Measurements from ENCODE around the gene RGS5.

RGS5 gene

GRCh38 chr1:163182330-163182949 lies 20.3 kb downstream of the RGS5 start:
- no peak for DNase-seq (ENCODE audit: low read depth, low spot score)

- DNase-seq (ENCODE audit: low read depth, low spot score) = no peak
These were observed 24.1 kb downstream of the RGS5 start for GRCh38 chr1:163178628-163179027.

GRCh38 chr1:163176797-163177196 lies 25.9 kb downstream of the RGS5 start:
- DNase-seq (ENCODE audit: low read depth, low spot score) = no peak

GRCh38 chr1:163174524-163175437 lies 27.9 kb downstream of the RGS5 start:
- no peak for DNase-seq (ENCODE audit: low read depth, low spot score)

GRCh38 chr1:163173121-163173520 lies 29.6 kb downstream of the RGS5 start:
- DNase-seq (ENCODE audit: low read depth, low spot score) = no peak

GRCh38 chr1:163172596-163172995 lies 30.1 kb downstream of the RGS5 start:
- DNase-seq (ENCODE audit: low read depth, low spot score) = no peak

GRCh38 chr1:163171826-163172225 lies 30.9 kb downstream of the RGS5 start:
- DNase-seq (ENCODE audit: low read depth, low spot score) = no peak

GRCh38 chr1:163170975-163171676 lies 31.6 kb downstream of the RGS5 start:
- no peak for DNase-seq (ENCODE audit: low read depth, low spot score)

- no peak for DNase-seq (ENCODE audit: low read depth, low spot score)
These were observed 32.4 kb downstream of the RGS5 start for GRCh38 chr1:163170331-163170730.

- no peak for DNase-seq (ENCODE audit: low read depth, low spot score)
These were observed 33.2 kb downstream of the RGS5 start for GRCh38 chr1:163169553-163169952.

- no peak for DNase-seq (ENCODE audit: low read depth, low spot score)
These were observed 34.7 kb downstream of the RGS5 start for GRCh38 chr1:163168053-163168452.

- no peak for DNase-seq (ENCODE audit: low read depth, low spot score)
These were observed 35.7 kb downstream of the RGS5 start for GRCh38 chr1:163166886-163167555.

- DNase-seq (ENCODE audit: low read depth, low spot score) = no peak
These were observed 37.6 kb downstream of the RGS5 start for GRCh38 chr1:163165119-163165518.

GRCh38 chr1:163163881-163164582 lies 38.7 kb downstream of the RGS5 start:
- DNase-seq (ENCODE audit: low read depth, low spot score) = no peak

GRCh38 chr1:163163163-163163562 lies 39.6 kb downstream of the RGS5 start:
- no peak for DNase-seq (ENCODE audit: low read depth, low spot score)

GRCh38 chr1:163162381-163162914 lies 40.3 kb downstream of the RGS5 start:
- DNase-seq (ENCODE audit: low read depth, low spot score) = no peak

GRCh38 chr1:163161841-163162240 lies 40.9 kb downstream of the RGS5 start:
- no peak for DNase-seq (ENCODE audit: low read depth, low spot score)

GRCh38 chr1:163161337-163161736 lies 41.4 kb downstream of the RGS5 start:
- no peak for DNase-seq (ENCODE audit: low read depth, low spot score)

- no peak for DNase-seq (ENCODE audit: low read depth, low spot score)
These were observed 47.1 kb downstream of the RGS5 start for GRCh38 chr1:163155606-163156005.

- no peak for DNase-seq (ENCODE audit: low read depth, low spot score)
These were observed 53.8 kb downstream of the RGS5 start for GRCh38 chr1:163148911-163149310.

GRCh38 chr1:163147019-163147418 lies 55.7 kb downstream of the RGS5 start:
- DNase-seq (ENCODE audit: low read depth, low spot score) = no peak
